DMS79 (cell line): Measurements from ENCODE around the gene PCDH10.
"Not testable (repeated sequence)": the region's sequence is repeated elsewhere in the genome, so short reads cannot be mapped to it uniquely, and the experiment has no call there.

ENCODE experiments used
- DNase-seq: peaks from one replicate; lab custom pipeline; 2025; lab: John Stamatoyannopoulos, UW

Gene PCDH10

DNA sequence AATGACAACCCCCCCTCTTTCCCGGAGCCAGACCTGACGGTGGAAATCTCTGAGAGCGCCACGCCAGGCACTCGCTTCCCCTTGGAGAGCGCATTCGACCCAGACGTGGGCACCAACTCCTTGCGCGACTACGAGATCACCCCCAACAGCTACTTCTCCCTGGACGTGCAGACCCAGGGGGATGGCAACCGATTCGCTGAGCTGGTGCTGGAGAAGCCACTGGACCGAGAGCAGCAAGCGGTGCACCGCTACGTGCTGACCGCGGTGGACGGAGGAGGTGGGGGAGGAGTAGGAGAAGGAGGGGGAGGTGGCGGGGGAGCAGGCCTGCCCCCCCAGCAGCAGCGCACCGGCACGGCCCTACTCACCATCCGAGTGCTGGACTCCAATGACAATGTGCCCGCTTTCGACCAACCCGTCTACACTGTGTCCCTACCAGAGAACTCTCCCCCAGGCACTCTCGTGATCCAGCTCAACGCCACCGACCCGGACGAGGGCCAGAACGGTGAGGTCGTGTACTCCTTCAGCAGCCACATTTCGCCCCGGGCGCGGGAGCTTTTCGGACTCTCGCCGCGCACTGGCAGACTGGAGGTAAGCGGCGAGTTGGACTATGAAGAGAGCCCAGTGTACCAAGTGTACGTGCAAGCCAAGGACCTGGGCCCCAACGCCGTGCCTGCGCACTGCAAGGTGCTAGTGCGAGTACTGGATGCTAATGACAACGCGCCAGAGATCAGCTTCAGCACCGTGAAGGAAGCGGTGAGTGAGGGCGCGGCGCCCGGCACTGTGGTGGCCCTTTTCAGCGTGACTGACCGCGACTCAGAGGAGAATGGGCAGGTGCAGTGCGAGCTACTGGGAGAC is 1.6 kb downstream of the PCDH10 start:
- no peak for DNase-seq

DNA sequence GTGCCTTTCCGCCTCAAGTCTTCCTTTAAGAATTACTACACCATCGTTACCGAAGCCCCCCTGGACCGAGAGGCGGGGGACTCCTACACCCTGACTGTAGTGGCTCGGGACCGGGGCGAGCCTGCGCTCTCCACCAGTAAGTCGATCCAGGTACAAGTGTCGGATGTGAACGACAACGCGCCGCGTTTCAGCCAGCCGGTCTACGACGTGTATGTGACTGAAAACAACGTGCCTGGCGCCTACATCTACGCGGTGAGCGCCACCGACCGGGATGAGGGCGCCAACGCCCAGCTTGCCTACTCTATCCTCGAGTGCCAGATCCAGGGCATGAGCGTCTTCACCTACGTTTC is 2.2 kb downstream of the PCDH10 start:
- DNase-seq = no peak

DNA sequence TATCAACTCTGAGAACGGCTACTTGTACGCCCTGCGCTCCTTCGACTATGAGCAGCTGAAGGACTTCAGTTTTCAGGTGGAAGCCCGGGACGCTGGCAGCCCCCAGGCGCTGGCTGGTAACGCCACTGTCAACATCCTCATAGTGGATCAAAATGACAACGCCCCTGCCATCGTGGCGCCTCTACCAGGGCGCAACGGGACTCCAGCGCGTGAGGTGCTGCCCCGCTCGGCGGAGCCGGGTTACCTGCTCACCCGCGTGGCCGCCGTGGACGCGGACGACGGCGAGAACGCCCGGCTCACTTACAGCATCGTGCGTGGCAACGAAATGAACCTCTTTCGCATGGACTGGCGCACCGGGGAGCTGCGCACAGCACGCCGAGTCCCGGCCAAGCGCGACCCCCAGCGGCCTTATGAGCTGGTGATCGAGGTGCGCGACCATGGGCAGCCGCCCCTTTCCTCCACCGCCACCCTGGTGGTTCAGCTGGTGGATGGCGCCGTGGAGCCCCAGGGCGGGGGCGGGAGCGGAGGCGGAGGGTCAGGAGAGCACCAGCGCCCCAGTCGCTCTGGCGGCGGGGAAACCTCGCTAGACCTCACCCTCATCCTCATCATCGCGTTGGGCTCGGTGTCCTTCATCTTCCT is 2.7 kb downstream of the PCDH10 start:
- DNase-seq = no peak

DNA sequence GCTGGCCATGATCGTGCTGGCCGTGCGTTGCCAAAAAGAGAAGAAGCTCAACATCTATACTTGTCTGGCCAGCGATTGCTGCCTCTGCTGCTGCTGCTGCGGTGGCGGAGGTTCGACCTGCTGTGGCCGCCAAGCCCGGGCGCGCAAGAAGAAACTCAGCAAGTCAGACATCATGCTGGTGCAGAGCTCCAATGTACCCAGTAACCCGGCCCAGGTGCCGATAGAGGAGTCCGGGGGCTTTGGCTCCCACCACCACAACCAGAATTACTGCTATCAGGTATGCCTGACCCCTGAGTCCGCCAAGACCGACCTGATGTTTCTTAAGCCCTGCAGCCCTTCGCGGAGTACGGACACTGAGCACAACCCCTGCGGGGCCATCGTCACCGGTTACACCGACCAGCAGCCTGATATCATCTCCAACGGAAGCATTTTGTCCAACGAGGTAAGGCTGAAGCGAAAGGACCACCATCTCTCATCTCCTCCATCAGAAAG is 3.3 kb downstream of the PCDH10 start:
- DNase-seq = no peak

DNA sequence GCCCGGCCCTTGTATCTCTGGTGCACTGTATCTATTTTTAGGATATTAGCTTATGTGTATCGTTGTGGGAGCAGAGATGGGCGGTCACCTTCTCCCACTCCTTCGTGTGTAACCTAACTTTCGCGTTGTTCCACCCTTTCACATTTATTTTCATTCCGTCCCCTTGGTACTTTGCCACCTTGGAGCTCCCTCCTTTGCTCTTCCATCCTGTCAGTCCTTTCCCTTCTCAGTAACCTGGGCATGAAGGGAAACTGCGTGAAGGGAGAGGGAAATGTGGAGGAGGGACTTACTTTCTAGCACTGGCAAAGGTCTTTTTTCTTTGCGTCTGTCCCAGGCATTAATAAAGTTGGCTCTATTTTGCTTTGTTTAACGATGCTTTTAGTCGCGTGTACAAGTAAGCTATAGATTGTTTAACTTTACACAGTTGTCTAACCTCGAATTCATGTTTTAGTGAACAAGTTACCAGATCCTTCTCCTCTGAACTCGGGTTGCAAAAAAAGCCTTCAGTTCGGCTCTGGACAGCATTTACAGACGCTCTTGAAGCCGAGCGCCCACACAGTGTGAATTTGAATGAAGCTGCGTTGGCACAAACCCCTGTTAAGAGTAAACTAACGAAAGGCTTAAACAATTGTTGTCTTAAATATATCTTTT is 3.9 kb downstream of the PCDH10 start:
- DNase-seq = no peak

DNA sequence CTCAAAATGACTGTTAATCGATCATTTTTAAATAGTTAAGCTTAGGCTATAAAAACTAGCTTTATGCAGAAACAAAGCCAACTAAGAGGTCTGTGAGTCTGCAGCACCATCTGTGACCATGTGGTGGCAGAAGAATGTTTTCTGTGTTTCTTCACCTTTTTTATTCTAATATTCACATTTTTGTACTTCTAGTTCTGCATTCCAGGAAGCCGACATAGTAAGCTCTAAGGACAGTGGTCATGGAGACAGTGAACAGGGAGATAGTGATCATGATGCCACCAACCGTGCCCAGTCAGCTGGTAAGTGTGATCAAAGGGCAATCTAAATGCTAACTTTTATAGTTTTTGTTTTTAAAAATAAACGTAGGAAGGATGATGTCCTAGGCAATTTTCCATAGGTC is 5.6 kb downstream of the PCDH10 start:
- DNase-seq = no peak

DNA sequence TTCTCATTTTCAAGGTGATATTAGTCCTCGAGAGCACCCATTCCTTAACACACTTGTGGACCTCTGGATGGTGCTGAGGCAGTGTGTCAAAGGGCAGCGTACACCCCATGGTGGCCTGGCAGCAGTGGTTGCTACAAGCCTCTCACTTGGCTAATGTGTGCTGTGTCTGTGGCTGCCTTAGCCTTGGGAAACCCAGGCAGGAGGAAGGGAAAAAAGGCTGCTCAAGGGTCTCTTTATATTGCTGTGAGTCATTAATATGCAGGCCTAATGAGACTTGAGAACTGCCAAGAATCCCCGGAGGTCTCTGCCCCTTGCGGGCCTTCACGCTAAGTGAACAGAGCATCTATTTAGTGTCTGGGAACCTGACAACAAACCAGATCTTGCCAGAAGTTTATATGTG is 7.0 kb downstream of the PCDH10 start:
- no peak for DNase-seq

DNA sequence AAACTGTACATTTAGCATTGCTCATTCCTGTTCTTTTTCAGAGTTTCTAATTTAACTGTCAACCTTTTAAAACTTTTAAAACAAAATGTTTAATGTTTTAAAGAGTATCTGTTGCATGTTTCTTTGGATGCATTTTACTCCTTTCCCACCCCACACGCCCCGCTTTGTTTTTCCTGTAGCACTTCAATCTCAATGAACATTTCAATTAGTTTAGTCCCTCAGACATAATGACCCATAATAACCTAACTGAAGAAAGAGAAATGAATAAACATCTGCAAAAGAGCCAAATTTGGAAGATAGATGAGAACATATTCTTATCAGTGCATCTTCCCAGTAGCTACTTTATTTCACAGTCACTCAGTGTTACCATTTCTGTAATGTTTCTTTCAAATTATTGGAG is 7.5 kb downstream of the PCDH10 start:
- DNase-seq = no peak

DNA sequence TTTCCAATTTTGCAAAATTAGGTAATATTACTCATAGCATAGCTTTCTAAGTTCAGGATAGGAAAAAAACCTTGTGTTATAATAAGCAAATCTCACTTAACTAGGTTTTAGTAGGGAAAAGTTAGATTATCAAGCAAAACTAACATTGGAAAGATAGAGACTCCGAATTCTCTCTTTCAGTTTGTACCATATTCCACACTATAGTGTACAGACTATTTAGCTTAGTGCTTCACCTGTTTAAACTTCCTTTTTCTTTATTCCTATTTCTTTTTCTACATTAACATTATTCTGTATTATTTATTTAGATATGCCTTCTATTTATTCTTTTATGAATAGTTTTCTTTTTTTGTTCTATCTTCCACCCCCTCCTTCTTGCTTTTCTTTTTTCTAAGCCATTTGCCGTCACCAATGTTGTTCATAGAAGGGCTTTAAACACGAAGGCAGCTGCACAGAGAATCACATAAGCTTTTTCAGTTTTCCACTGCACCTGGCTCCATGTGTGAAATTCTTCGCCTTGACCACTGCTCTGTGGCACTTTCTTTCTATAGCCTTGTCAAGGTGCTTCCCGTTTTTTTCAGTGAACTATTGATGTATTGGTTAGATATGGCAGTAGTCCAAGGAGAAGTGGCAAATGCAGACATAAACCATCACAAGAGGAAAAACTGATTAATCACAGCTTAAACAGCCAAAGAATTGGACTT is 8.5 kb downstream of the PCDH10 start:
- DNase-seq = no peak

DNA sequence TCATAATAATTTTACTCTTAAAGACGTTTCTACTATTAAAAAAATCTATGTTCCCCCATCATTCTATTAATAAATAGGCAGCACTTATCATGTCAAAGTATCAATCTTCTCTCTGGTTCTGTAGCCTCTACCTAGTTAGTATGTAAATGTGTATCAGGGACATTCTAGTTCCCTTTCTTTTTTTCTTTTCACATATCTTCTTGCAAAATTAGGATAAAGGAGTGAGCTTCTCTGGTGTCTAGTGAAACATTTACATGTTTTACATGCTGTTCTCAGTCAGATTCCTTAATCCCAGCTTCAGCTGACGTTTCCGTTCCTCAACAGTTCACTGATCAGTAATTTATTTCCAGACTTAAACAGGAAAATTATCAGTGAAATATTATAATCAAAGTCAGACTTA is 11.8 kb downstream of the PCDH10 start:
- DNase-seq = no peak

DNA sequence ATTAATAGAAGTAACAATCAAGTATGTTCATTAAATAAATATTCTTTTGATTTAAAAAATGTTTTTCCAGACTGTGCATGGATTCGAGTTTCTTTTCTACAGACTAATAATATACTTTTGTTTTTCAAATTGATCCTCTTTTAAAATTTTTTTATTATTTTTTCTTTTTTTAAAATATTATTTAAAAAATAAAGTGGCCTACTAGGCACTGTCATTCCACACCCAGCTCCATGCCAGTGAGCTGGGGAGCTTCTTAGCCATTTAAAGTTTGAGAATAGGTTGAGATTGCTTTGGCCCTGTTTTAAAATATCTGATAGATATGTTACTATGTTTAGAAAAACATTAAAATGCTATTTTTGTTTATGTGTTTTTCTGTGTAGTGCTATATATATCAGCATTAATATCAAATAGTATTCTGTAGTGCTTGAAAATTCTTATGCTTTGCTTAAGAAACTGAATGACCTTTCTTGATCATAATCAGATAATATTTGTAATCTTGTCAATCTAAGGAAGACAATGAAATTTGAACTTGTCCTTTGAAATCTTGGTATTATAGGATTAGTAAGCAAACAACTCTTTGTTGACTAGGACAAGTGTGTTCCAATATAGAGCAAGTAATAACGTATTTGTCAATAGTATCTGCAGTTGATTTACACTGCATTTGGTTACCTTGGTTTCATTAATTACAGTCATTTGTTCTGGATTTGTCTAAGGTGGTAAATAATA is 12.6 kb downstream of the PCDH10 start:
- DNase-seq = no peak

DNA sequence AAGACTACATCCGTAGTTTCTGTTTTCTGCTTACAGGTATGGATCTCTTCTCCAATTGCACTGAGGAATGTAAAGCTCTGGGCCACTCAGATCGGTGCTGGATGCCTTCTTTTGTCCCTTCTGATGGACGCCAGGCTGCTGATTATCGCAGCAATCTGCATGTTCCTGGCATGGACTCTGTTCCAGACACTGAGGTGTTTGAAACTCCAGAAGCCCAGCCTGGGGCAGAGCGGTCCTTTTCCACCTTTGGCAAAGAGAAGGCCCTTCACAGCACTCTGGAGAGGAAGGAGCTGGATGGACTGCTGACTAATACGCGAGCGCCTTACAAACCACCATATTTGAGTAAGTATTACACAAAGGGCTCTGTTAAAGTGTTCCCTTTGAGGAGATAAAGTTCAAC is 13.8 kb downstream of the PCDH10 start:
- no peak for DNase-seq

DNA sequence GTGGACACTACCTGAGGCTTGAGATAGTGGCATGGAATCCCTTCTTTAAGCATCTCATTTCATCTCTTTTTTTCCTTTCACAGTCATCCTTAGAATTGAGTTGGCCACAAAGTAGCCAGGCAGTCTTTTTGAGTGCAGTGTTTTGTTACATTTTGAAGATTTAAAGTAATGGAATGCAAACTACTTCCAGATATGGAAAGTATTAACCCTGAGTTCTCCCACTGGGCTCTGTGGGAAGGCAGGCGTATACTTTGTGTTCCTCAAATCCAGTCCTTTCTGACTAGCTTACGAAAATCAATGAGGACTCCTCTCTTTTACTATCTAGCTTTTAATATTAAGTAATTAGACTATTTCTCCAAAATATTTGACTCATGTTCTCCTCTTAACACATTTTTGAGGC is 29.9 kb downstream of the PCDH10 start:
- DNase-seq = no peak

DNA sequence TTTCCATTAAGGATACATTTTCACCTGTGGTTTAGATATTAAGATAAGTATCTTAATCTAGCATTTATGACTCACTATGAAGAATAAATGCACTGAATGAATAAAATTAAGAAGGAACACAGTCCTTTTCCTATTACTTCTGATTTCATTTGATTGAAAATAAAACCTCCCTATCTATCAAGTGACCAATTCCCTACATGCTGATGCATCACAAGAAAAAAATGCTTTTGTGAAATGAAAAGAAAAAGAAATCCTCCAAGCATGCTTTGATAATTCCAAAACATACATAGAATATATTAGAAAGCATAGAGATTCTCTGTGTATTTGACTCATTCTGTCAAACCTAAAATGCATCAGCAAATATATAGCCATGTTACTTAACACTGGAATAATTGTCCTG is 37.1 kb downstream of the PCDH10 start:
- DNase-seq = no peak

DNA sequence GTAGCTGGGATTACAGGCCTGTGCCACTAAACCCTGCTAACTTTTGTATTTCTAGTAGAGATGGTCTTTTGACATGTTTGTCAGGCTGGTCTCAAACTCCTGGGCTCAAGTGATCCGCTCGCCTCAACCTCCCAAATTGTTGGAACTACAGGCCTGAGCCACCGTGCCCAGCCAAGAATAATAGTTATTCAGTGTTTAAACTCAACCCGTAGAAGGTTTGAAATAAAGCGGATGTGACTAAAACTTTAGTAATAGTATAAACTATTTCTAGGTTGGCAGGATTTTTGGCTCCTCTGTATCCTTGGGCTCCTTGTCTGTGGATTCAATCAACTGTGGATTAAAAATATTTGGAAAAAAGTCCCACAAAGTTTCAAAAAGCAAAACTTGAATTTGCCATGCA is 37.8 kb downstream of the PCDH10 start:
- no peak for DNase-seq

DNA sequence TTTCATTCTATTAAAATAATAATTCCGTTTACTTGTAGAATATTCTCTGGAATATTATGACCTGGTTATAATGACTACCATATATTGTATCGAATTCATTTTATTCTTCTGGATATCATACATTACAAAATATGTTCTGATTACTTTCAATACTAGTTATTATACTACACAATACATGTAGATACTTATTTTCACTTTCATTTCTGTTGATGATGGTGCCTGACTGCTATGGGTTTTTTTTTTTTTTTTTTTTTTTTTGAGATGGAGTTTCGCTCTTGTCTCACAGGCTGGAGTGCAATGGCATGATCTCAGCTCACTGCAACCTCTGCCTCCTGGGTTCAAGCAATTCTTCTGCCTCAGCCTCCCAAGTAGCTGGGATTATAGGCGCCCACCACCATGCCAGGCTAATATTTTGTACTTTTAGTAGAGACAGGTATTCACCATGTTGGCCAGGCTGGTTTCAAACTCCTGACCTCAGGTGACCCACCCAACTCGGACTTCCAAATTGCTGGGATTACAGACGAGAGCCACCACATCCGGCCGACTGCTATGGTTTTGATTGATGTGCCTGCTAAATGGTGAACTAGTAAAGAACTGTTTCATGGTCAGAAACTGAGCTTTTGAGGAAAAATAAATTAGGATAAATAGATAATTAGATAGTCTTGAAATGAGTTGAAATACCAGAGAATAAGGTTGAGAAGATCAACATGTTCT is 39.5 kb downstream of the PCDH10 start:
- DNase-seq = no peak

DNA sequence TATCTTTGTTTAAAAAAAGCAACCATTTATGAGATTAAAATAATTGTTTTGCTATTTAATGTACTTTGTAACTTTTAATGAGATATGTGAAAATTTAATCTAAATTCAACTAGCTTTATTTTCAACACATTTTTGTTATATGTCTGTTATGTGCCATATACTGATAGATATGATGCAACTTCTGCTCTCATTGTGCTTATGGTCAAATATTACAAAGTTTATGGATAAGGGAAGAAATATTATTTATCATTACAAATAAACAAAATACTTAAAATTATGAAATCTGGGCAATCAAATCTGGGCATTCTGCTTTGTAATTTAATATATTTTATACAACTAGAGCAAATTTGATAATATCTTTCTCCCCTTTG is 40.0 kb downstream of the PCDH10 start:
- no peak for DNase-seq

DNA sequence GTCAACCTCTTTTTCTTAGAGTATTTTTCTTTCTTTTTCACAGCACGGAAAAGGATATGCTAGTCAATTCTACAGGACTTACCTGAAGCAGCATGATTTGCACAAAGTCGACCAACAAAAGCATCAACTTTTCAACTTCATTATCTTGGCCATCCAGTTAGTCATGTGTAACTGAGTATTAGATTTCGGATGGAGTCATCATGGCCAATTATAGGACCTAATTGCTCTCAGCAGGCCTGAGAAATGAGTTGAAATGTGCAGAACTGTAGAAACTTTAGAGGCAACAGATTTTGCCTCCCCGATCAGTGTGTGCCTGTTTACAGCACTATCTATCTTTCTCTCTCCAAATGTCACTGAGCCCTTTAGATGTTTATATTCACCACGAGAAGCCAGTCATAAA is 41.0 kb downstream of the PCDH10 start:
- no peak for DNase-seq

DNA sequence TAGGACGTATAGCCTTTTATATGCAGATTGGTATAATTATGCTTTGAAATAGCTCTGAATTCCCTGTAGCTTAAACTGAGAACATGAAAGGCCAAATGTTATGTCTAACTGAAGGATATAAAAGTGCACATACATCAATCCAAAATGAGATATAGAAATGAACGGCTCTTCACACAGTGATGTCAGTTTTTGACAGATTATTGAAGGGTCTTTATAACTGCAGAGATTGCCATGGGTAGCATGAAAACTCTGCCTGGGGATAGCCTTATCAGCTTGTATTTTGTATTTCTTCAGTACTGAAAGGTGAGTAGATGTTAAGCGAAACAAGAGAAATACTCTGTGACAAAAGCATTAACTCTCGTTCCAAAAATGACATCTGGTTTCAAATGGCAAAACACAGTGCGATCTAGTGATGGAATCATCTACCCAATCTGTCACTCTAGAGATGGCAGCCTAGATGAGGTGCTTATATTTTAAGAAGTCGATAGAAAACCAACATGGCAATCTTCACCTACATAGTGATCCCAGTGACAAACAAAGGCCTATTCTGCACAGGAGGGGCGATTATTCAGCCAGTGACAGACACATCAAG is 59.7 kb downstream of the PCDH10 start:
- DNase-seq = no peak

DNA sequence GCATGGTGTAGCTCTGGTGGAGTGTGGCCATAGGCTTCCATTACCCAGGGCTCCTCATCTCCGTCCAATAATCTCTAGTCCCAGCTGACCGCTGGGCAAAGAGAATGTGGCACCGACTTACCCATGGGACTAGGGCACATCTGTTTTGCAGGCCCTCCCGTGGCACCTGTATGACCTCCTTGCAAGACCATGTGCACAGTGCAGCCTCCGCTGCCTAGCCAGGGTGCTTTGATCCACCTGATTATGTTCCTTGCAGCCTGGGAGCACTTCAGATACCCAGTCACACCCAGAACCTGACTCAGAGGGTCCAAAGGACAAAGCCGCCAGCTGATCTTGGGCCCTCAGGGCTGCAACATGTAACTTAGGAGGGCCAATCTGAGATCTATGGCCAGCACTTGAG is 84.8 kb downstream of the PCDH10 start:
- no peak for DNase-seq

DNA sequence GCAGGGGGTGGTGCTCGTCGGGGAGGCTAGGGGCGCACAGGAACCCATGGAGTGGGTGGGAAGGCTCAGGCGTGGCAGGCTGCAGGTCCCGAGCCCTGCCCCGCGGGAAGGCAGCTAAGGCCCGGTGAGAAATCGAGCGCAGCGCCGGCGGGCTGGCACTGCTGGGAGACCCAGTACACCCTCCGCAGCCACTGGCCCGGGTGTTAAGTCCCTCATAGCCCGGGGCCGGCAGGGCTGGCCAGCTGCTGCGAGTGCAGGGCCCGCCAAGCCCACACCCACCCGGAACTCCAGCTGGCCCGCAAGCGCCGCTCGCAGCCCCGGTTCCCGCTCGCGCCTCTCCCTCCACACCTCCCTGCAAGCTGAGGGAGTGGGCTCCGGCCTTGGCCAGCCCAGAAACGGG is 91.4 kb downstream of the PCDH10 start:
- DNase-seq = not testable (repeated sequence)
